UCSD-AML1 (cell line): Measurements from ENCODE around the gene CD300LB.
A peak's percentile ranks its signal among the peaks of the same experiment; 100 is the strongest.
"Not testable (repeated sequence)": the region's sequence is repeated elsewhere in the genome, so short reads cannot be mapped to it uniquely, and the experiment has no call there.

Experiments
- DNase-seq: peaks from one replicate; lab custom pipeline; 2025; ENCODE audit not compliant: unreplicated experiment; lab: John Stamatoyannopoulos, UW

Gene CD300LB

DNA sequence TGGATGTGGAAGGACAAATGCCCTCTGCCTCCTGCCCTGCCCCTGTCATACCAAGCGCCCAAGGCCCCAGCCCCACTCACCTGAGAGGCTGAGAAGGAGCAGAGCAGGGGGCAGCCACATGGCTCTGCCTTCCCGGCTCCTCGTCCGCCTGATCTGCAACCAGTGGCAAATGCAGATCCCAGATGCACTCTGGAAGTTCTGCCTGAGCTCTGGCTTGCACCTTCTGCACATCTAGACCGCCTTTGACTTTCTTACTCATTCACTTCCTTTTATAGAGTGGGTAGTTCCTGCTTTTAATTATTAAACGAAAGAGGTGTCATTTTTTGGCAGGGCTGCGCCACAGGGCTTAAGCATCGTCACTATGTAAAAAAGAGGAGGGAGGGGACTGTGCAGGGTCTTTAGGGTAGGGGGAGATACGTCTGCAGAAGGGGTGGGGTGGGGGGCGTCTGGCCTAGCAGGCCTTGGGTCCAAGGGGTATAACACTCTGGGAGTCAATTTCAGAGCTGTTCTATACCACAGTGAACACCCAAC, at the start of gene CD300LB:
Gene CD300LB (minus strand): TSS at position 245 of the 531 bp plus-strand sequence. CDS start 125 bp downstream, at position 120.
- no peak for DNase-seq

- peak; percentile 62 for DNase-seq
These were observed 48.6 kb upstream of the CD300LB start for GRCh38 chr17:74579900-74580299.

DNA sequence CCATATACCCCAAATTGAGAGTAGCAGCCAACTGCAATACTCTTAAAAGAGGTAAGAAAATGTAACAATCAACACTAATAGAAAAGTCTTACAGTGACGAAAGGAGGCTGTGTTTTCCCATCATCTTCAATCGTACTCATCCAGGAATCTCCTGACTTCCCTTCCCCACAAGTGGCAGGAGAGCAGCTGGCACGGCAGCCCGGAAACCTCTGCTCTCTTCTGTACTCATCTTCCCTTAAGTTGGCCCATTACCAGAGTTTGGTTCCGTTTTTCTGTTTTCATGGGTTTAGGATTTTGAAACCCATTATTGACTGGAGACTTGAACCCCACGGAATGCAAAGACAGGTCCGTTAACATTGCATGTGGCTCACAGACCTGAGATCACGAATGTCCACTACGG, 47.7 kb upstream of the CD300LB start:
- DNase-seq = no peak

DNA sequence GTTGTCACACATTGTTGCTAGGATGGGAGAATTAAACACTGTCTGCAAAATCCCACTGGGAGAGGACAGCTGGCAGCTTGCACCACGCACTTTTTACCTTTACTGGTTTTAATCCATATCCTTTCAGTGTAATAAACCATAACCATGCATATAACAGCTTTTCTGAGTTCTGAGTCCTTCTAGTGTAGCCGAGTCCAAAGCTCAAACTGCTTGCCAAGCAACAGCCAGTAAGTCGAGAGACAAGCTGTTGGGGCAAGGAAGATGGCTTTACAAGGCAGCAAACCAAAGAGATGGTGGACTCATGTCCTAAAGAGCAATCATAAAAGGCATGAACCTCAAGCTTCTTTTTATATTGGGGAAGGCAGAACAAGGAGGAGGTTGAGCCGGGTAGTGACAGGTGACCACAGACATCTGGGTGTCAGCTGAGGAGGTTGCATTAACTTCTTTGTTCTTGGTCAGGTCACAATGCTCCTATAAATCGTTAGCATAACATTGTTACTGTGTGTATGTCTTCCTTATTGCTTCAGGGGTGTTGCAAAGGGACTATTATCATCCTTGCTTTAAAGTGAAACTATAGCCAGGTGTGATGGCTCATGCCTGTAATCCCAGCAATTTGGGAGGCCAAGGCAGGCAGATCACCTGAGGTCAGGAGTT, 43.3 kb upstream of the CD300LB start:
- no peak for DNase-seq

DNA sequence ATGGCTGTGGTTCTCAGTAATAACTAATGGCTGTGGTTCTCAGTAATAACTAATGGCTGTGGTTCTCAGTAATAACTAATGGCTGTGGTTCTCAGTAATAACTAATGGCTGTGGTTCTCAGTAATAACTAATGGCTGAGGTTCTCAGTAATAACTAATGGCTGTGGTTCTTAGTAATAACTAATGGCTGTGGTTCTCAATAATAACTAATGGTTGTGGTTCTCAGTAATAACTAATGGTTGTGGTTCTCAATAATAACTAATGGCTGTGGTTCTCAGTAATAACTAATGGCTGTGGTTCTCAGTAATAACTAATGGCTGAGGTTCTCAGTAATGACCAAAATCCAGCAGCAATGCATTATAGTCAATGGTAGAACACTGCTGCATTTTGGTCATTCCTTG, 42.4 kb upstream of the CD300LB start:
- not testable (repeated sequence) for DNase-seq

DNA sequence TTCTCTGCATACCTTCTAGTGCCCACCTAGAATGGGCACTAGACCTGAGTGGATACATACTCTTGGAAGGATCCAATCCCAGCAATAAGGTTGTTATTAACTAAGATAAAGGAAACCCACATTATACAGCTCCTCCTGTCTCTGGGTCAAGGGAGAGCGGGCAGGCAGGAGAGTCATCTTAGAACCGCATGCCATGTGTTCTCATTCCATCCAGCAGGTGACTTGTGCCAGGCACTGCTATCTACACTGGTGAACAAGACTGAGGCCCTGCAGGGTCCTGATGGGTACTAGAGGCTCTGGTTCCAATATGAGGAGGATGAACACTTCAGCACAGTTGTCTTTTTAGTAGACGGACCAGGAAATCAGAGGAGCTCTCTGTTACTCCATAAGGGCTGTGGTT, 41.9 kb upstream of the CD300LB start:
- no peak for DNase-seq

DNA sequence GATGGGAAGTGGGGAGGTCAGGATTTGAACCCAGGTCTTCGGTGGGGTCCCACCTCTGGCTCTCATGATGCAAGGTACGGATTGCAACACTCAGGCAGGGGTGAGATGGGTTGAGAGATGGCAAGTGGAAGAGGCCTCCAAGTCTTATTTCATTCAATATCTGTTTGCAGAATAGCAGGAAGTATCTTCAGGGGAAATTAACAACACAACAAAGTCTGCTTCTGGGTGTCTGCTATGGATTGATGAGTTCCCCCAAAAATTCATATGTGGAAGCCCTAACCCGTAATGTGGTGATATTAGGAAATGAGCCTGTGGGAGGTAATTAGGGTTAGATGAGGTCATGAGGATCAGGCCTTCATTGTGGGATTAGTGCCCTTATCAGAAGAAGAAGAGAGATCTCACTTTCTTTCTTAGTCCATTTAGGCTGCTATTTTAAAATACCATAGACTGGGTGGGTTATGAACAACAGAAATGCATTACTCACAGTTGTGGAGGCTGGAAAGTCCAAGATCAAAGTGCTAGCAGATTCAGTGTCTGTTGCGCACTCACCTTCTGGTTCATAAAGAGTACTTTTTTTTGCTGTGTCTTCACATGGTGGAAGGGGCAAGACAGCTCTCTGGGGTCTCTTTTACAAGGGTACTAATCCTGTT, 40.5 kb upstream of the CD300LB start:
- DNase-seq = no peak

DNA sequence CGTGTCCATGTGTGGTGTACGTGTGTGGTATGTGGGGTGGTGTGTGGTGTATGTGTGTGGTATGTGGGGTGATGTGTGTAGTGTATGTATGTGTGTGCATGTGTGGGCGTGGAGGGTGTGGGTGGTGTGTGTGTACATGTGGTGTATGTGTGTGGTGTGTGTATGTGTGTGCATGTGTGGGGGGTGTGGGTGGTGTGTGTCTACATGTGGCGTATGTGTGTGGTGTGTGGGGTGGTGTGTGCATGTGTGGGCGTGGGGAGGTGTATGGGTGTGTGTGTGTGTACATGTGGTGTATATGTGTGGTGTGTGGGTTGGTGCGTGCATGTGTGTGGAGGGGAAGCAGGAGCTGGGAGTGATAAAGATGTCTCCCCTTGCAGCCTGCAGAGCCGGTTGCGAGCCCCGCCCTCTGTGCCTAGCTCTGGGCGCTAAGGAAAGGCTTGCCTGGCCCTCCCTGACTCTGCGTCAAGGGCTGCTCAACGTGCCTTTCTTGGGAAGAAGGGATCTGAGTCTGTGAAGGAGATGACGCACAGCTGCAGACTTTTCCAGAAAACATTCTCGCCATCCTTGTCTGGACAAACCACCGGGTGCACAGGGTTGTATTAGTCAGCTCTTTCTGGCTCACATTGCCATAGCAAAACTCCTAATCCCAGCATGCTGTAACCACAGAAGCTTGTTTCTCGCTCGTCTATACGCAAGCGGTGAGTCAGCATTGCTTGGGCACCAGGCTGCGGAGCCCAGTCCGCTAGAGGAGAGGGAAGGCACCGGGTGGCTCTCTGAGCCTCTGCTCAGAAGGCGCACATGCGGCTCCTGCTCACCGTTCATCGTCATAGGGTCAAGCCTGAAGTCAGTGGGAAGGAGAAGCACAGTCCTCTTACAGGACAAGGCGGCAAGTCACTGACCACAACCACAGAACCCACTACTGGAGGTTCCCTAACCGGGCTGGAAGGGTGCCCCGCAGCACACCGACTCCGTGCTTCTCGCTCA, 38.0 kb upstream of the CD300LB start:
- DNase-seq = peak; percentile 80

DNA sequence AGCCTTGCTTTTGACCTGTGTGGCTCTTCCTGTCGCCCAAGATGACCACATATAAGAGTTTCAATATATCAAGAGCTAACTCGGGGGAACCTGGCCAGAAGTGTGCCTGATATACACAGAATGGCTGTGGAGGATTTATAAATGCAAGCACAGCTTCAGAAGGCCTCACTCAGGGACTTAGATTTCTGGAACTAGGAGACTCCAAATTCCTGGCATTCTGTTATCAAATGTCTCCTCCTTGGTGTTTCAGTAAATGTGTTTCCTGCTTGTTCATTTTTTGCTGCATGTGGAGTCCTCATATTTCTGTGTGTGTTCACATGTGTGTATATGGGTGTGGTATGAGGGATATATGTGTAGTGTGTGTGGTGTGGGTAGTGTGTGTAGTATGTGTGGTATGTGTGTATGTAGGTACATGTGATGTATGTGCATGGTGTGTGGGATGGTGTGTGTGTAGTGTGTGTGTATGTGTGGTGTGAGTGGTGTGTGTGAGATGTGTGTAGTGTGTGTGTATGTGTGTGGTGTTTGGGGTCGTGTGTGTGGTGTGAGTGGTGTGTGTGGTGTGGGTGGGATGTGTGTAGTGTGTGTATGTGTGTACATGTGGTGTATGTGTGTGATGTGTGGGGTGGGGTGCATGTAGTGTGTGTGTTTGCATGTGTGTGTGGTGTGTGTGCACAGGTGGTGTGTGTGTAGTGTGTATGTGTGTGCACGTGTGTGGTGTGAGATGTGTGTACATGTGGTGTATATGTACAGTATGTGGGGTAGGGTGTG, 37.0 kb upstream of the CD300LB start:
- DNase-seq = no peak

DNA sequence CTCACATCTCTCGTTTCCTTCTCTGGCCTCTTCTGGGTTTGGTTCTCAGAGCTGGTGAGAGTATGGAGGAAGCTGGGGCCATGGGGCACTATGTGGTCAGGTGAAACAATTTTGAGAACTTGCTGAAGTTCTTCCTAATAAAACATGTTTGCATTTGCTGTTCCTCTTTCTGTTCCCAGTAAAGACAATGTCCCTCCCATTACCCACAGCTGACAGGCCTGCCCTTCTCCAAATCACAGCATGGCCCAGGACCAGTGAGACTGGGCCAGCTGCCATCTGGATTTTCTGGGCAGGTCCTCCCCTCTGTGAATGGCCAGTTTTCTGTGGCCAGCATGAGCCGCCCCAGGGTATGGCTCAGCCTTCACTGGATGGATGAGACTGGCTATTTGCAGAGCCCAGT, 36.1 kb upstream of the CD300LB start, which contains the start of gene CD300H:
Gene CD300H (minus strand): TSS at position 113 of the 400 bp plus-strand sequence.
- DNase-seq = no peak

GRCh38 chr17:74566132-74566753, 35.0 kb upstream of the CD300LB start:
- DNase-seq = peak; percentile 61

GRCh38 chr17:74565126-74565525, 33.9 kb upstream of the CD300LB start:
- no peak for DNase-seq

GRCh38 chr17:74563358-74563757, 32.1 kb upstream of the CD300LB start:
- no peak for DNase-seq

- no peak for DNase-seq
These were observed 30.3 kb upstream of the CD300LB start for GRCh38 chr17:74561586-74561985.

DNA sequence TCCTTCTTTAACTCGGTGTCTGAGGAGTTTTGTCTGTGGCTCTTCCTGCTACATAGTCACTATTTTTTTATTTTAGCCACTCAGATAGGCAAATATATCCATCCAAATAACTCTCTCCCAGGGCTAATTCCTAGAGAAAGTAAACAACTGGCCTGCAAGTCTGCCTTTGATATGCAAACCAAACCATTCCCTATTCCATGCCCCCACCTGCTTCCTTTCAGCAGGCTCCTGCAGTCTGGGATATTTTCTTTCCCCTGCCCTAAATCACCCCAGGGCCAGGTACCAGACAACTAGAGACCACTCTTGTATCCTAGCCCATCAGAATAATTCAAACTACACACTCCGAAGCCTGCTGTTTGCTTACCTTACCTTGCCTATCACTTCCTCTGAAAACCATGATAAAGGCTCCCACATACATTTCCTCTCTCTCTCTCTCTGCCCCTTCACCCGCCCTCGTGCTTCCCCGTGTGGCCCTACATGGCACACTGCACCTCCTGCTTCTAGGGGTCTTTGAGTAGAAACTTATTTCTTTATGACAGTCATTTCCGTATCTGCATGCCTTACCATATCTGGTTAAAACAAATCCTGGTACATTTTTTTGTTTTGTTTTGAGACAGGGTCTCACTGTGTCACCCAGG, 27.7 kb upstream of the CD300LB start:
- no peak for DNase-seq

DNA sequence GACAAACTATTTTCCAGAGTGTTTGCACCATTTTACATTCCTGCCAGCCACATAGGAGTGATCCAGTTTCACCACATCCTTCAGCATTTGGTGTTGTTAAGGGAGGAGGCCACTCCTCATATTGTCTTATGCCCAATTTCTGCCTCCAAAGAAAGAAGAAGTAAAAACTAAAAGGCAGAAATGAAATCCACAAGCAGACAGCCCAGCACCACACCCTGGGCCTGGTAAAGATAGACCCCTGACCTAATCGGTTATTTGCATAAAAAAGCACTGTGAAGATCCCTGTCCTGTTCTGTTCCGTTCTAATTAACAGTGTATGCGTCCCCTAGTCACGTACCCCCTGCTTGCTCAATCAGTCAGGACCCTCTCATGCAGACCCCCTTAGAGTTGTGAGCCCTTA, 27.1 kb upstream of the CD300LB start:
- DNase-seq = not testable (repeated sequence)

GRCh38 chr17:74555427-74555940, 24.2 kb upstream of the CD300LB start:
- DNase-seq = no peak

DNA sequence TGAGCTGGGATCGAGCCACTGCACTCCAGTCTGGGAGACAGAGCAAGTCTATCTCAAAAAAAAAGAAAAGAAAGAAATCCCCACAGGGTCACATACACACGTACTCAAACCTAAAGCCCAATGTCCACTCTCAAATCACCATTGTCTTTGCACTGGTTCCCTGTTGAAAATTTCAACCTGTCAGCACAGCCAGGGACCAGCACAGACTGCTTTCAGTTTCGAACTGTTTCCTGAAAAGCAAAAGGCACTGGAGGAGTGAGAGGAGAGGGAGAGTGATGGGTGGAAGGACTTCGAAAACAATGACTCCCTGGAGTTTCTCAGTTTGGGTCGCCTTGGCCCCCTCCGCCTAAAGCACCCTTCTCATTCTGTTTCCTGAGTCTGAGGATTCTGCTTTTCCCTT, 23.6 kb upstream of the CD300LB start:
- no peak for DNase-seq

DNA sequence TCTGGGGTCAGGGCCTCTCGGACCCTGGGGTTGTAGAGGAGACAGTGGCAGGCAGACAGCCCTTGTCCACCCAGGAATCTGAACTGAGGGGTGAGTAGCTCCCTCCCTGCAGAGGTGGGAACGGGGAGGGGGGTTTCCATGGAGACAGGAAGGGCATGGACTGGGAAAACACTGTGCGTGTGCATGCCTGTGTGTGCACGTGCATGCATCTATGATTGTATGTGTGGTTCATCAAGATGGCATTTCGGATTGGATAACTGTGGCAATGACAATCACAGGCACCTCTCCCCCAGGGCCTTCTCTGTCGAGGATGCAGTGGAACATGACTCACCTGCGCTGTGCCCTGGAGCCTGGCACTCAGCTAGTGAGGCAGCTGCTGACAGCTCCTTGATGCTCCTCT, 20.8 kb upstream of the CD300LB start:
- no peak for DNase-seq
